ENCODE results near the gene FGF18.
"Not testable (repeated sequence)": the region's sequence is repeated elsewhere in the genome, so short reads cannot be mapped to it uniquely, and the experiment has no call there.

FGF18 gene

GRCh38 chr5:171418982-171419687 is at the start of gene FGF18:
Gene FGF18 (plus strand): TSS chr5:171419647. CDS start chr5:171420200, 553 bp downstream.
- FAIRE-seq: no peak

- no peak for FAIRE-seq
These were observed 49.5 kb upstream of the FGF18 start for GRCh38 chr5:171369898-171370297.

GRCh38 chr5:171370881-171371280 is 48.6 kb upstream of the FGF18 start:
- FAIRE-seq: not testable (repeated sequence)

- FAIRE-seq: no peak
These were observed 48.1 kb upstream of the FGF18 start for GRCh38 chr5:171371326-171371725.

- FAIRE-seq: no peak
These were observed 39.5 kb upstream of the FGF18 start for GRCh38 chr5:171379961-171380360.

GRCh38 chr5:171384416-171384815 is 35.0 kb upstream of the FGF18 start:
- not testable (repeated sequence) for FAIRE-seq

- FAIRE-seq: not testable (repeated sequence)
These were observed 34.4 kb upstream of the FGF18 start for GRCh38 chr5:171384999-171385398.

GRCh38 chr5:171386006-171386671 is 33.3 kb upstream of the FGF18 start:
- FAIRE-seq: no peak

- no peak for FAIRE-seq
These were observed 32.5 kb upstream of the FGF18 start for GRCh38 chr5:171386861-171387344.

- peak; percentile 87 for FAIRE-seq
These were observed 32.0 kb upstream of the FGF18 start, which contains the start of gene NPM1 for GRCh38 chr5:171387345-171387969. Gene NPM1 (plus strand): TSS chr5:171387849. CDS start chr5:171387949, 100 bp downstream.

GRCh38 chr5:171387970-171388815 is 31.3 kb upstream of the FGF18 start:
- FAIRE-seq: no peak

- FAIRE-seq: no peak
These were observed 30.7 kb upstream of the FGF18 start for GRCh38 chr5:171388816-171389168.

GRCh38 chr5:171390883-171391677 is 28.4 kb upstream of the FGF18 start:
- FAIRE-seq: no peak

GRCh38 chr5:171391996-171392577 is 27.4 kb upstream of the FGF18 start:
- FAIRE-seq: no peak

GRCh38 chr5:171392585-171393159 is 26.8 kb upstream of the FGF18 start:
- no peak for FAIRE-seq

- no peak for FAIRE-seq
These were observed 24.4 kb upstream of the FGF18 start for GRCh38 chr5:171395042-171395441.

- FAIRE-seq: not testable (repeated sequence)
These were observed 22.9 kb upstream of the FGF18 start for GRCh38 chr5:171396583-171396982.

- no peak for FAIRE-seq
These were observed 22.3 kb upstream of the FGF18 start for GRCh38 chr5:171397190-171397589.

GRCh38 chr5:171397599-171397998 is 21.8 kb upstream of the FGF18 start:
- FAIRE-seq: no peak

GRCh38 chr5:171398660-171399059 is 20.8 kb upstream of the FGF18 start:
- not testable (repeated sequence) for FAIRE-seq

GRCh38 chr5:171400169-171400568 is 19.3 kb upstream of the FGF18 start:
- FAIRE-seq: no peak

All from islet of Langerhans (tissue), 1 donor.